GM21717 (cell line): Measurements from ENCODE around the gene KCNN4.
"Not testable (repeated sequence)": the region's sequence is repeated elsewhere in the genome, so short reads cannot be mapped to it uniquely, and the experiment has no call there.

Experiments
- ATAC-seq: cut with Tn5 transposase; IDR thresholded peaks from one replicate; pipeline ENCODE4 v1.9.1; 2021; ENCODE audit warnings: mild to moderate bottlenecking, moderate library complexity; ENCODE audit not compliant: unreplicated experiment

KCNN4 gene

DNA sequence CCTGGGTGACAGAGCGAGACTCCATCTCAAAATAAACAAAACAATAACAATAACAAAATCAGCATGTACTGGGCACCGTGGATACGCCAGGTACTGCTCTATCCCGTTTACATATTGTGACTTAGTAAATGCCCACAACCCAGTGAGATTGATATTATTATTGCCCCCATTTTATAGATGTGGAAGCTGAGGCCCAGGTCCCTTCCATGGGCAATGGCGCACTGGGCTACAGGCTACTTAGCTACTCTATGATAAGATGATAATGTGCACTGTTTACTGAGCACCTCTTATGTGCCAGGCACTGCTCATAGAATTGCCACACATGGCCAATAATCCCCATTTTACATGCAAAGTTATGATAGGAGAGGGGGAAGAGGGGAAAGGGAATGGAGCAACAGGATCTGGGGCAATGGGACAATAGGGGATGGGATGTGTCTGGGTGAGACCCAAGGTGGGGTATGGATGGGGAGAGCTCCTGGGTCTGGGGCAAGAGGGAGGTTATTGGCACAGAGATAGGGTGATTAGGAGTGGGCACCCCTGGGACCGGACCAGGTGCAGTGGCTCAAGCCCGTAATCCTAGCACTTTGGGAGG, 5.4 kb downstream of the KCNN4 start:
- ATAC-seq, result no peak

DNA sequence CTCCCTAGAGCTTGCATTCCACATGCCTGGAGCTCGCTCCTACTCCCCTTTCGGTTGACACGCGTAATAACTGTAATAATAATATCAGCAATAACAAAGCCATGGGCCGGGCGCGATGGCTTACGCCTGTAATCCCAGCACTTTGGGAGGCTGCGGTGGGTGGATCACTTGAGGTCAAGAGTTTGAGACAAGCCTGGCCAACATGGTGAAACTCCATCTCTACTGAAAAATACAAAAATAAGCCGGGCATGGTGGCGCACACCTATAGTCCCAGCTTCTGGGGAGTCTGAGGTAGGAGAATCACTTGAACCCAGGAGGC, 5.9 kb downstream of the KCNN4 start:
- not testable (repeated sequence) for ATAC-seq

DNA sequence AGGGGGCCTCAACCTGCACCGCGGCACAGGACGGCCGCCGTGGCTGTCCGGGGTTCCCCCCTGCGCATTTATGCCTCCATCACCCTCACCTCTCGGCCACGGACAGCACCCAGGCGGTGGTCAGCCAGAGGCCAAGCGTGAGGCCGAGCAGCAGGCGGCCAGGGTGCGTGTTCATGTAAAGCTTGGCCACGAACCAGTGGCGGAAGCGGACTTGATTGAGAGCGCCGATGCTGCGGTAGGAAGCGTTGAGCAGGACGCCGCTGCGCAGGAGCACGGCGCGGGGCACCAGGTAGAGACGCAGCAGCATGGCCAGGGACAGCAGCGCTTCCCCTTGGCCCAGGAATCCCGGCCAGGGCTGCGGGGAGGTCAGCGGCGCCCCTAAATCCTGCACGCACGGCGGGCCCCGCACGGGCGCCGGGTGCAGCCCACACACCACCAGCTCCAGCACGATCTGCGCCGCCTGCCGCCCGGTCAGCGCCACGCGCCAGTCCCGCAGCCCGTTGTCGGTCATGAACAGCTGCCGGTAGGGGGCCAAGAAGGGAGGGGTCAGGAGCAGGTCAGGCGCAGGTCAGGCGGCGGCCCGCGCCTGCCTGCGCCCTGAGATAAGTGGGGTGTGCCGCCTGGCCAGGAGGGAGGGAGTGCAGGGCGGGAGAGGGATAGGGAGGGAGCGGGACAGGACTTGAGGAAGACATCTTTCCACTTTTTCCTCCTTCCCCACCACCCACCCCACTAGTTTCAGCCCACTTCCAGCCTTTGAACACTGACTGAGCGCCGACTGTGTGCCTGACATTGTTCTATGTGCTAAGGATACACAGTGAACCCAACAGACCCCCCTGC, 6.5 kb downstream of the KCNN4 start:
- ATAC-seq, result no peak

DNA sequence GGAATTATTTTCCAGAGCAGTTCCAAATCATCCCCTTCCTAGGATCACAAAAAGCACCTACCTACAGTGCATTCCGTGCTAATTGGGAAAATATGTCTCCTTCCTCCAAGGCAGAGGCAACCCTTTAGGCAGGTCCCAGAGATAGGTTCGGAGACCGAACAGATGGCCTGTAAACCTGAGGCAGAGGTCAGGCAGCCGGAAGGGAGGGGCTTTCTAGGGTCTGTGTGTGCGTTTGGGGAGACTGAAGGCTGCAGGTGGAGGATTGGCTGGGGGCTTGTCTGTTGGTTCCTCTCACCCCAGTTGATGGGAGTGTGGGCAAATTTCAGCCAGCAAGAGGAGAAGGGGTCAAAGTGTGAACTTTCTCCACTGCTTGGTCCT, 7.1 kb downstream of the KCNN4 start:
- ATAC-seq, result no peak

DNA sequence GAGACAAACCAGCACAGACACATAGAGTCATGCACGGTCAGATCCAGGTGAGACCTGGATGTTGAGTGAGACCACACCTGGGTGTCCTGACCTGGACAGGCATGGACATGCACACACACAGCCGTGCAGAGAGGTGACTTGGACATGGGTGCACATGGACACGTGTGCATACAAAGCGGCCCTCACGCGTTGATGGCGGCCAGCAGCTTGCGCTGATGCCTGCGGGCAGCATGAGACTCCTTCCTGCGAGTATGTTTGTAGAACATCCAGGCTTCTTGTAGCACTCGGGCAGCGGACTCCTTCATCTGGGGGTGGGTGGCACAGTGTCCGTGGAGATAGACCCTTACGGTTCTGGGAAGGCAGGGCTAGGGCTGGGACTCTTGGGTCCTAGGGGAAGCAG, 11.5 kb downstream of the KCNN4 start:
- ATAC-seq, result no peak

DNA sequence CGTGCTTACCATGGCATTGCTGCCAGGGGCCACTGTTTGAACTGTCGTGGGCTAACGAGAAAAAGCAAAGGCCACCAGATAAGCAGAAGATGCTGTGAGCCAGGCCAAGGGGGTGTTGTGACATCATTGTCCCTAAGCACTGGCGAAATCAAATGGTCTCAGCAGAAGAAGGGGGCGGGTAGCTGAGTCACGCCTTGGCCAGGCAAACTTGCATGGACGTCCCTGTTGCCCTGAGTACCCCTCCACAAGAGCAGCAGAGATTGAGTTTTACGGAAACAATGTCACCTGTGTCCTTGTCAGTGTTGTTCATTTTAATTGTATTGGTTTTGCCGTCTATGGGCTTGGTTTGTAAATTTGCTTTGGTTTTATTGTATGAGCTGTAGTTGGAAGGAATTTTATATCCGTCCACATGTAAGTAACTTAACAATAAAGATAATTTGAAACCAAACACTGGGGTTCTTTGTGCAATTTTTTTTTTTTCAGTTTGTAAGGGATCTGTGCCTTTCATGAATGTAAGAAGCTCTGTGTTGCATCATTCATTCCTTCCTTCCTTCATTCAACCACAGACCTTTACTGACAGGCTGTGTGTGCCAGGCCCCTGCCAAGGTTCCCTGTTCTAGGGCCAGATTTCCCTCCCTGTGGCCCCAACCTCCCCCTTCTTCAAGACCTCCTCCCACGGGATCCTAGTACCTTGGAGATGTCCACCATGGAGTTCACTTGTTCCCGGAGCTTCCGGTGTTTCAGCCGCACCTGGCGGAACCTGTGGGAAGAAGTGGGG, 12.3 kb downstream of the KCNN4 start:
- no peak for ATAC-seq

DNA sequence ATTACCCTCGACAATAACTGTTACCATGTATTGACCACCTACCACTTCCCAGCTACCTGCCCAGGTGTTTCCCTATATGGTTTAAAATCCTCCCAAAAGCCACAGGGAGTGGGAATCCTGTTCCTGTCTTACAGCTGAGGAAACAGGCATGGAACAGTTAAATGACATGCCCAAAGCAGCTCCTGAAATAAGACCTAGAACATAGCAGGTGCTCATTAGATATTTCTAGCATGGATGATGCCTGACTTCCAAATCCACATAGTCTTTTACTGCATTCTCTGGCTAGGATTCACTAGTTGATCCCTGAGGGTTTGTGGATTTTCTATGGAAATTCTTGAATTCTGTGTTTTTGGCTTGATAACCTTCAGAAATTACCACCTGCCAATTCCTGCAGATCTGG, 13.0 kb downstream of the KCNN4 start:
- no peak for ATAC-seq

DNA sequence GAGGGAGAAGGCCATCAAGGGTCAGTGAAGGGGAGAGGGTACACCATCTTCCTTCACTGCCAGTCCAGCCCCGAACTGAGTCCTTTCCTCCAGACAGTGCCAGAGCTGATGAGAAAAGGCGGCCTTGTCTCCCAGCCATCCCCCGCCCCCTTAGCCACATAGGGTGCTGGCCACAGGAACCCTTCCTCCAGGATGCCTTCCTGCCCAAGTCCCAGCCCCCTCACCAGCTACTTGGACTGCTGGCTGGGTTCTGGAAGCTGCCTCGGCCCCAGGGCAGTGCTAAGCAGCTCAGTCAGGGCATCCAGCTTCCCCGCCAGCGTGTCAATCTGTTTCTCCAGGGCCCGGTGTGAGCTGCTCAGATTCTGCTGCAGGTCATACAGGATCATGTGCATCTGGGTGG, 13.5 kb downstream of the KCNN4 start:
- ATAC-seq, result no peak

DNA sequence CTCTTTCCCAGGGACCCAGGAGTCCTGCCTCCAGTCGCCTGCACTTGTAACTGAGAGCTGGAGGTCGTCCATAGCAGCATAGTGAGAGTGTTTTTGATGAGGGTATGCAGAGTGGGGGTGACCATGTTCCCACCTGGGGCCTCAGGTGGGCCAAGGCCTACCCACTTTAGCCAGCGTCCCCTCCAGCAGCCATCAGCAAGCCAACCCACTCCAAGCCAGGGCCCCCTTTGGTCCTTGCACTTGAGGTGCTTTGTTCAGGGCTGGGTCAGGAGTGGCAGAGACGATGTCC, 14.1 kb downstream of the KCNN4 start:
- ATAC-seq, result no peak

DNA sequence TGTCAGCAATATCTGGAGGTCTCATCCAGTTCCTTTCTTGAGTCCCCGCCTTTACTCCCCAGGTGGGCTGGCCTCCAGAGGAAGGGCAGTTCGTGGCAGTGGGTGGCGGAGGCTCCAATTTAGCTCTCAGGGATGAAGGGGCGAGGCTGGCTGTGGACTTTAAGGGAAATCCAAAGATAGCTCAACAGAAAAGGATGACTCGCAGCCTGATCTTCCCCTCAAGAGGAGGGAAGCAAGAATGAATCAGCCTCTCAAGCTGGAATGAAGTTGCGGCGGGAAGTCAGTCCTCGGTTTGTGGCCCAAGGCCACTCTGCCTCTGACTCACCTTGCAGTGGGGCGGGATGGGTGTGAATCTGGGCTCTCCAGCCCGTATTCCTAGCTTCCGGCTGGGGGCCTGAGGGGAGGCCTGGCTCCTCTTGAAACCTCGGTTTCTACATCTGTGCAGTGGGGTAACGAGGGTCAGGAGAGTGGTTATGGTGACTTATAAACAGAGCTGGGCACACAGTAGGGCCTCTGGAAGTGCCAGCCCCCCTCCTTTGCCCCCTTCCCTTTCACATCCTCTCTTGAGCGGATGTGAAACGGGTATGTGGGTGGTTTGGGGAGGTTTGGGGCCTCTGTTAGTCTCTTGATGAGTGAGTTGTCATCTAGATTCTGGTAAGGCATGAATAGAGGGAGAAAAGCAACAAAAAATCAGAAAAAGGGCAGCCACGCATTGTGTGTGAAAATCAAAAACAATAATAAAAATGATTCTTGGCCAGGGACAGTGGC, 15.5 kb downstream of the KCNN4 start:
- peak; percentile 50 for ATAC-seq

DNA sequence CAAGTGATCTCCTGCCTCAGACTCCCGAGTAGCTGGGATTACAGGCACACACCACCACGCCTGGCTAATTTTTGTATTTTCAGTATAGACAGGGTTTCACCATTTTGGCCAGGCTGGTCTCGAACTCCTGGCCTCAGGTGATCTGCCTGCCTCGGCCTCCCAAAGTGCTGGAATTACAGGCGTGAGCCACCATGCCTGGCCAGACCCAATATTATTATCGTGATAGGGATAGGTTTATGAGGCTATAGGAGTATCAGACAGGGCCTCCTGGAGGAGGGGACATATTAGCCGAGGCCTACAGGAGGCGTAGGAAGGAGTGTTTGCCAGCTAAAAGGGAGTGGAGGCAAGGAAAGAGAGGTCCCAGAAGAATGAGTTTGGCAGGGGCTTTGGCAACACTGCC, 16.1 kb downstream of the KCNN4 start:
- not testable (repeated sequence) for ATAC-seq

DNA sequence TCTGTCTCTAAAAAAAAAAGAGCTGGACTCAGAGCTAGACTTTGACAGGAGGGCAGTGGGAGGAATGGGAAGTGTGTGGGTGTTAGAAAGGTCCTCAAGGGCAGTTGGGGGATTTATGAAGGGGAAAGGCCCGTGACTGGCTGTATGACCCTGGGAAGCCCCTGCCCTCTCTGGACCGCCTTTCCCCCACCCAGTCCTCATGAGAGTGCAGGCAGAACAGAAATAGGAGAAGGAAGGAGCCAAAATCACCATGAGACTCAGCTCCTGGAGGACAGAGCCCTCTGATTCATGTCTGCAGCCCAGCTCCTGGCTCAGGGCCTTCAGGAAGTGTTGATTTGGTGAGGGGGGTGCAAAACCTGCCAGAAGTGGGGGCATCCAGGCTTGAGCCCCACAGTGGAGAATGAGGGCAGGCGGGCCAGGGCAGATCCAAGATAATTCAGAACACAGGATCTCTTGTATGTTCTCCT, 17.3 kb downstream of the KCNN4 start:
- no peak for ATAC-seq

DNA sequence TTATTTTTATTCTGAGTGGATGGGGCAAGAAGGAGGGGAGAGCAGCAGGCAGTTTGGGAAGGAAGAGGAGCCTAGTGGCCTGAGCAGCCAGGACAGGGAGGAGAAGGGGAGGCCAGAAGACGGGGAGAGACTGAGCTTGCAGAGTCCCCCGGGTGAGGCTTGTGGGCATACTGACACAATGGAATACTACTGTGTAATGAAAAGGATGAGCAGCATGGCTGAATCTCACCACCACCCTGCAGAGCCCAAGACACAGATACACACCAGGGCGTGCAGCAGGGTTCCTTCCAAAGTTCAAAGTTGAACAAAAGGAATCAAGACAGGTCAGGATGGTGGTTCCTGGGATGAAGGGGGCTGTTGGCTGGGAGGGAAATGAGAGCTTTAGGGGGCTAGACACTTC, 18.0 kb downstream of the KCNN4 start:
- no peak for ATAC-seq

DNA sequence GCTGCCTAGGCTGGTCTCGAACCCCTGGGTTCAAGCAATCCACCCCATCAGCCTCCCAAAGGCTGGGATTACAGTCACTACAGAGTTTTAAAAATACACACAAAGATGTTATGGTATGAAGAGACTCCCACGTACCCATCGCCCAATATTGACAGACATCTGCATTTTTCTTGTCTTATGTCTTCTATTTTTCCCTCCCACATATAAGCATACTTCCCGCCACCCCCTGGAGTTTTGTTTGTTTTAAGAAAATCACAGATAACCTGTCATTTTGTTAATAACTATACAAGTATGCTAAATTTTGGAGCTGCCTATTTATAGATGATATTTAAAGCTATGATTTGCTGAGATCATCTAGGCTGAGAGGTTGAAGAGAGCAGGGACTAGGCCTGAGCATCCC, 19.8 kb downstream of the KCNN4 start:
- no peak for ATAC-seq

DNA sequence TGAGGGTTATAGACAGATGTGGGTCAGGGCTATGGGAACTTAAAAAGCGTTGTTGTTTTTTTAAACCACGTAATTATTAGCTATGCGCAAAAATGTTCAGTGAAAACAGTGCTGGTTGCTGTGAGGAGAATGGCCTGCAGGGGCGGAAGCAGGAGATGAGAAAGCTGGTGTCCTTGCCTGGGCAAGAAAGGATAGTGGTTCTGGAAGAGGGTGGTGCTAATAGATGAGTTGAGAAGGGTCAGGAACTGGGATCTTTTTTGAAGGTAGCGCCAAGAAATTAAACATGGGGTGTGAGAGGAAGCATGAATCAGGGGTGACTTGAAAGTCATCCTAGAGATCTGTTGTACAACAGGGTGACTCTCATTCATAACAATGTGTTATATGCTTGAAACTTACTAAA, 21.3 kb downstream of the KCNN4 start:
- ATAC-seq, result no peak

DNA sequence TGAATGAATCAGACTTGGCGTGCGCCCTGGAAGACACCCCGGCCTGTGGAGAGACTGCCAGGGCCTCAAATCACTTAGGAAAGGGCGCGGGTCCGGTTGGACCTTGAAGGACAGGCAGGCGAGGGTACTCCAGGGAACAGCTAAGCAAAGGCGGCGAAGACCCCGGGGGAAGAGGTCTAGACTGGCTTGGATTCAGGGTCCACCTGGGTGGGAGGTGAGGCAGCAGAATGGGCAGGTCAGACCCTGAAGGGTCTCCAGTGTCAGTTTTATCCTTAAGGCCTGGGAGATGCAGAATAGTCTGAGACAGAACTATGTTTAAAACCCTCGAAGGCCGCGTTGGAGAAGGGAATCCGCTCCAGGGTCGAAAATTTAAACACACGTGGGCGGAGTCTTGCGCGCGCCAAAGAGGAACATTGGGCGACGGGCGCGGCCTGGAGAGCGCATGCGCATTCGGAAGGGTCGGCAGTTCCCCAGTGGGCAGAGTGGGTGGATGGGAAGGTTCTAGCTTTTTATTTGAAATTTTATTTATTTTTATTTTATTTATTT, 25.4 kb downstream of the KCNN4 start:
- peak; percentile 23 for ATAC-seq

DNA sequence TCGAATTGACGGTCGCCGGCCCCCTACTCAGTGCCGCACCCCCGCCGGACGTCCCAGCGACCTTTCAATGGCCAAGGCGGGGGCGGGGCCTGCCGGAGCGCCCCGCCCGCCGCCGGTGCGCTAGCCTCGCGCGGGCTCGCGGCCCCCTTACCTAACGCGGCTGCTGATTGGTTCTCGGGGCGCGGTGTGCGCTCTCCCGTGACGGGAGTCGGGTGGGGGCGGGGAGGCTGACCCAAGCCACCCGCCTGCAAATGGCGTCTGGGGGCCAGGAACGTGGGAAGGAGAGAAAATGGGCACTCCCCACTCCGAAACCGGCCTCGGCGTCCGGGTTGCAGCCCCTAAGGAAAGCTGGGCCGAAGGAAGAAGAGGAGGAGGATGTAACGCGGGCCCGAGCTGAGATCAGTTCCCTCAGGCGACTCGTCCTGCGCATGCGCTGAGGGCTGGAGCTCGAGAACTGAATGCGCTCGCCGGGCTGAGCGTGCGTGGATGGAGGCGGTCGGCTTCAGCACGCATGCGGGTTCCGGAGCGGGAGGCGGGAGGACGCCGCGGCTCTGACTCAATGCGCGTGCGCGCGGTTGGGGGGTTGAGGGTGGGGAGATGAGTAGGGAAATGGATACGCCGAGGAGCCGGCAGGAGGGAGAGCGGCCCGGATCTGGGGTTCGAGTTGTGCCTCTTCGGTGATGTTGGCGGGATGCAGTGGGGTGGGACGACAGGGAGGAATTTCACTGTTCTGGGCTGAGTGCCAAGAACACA, 26.1 kb downstream of the KCNN4 start, which contains the start of gene SMG9:
SMG9 (minus strand) TSS at position 460 of the 753 bp plus-strand sequence. CDS start 4,221 bp downstream, outside the sequence.
- peak; percentile 43 for ATAC-seq

DNA sequence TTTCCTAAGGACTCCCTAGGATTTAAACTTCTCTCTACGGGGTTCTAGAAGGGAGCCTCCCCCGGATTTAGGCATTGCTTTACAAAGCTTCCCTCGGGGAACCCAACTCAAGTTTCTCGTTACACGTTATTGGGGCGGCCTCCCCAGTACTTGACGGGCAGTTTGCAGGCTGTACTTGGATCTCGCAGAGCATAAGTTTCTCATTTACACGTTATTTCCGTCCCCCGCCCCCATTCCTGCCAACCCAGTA, 26.6 kb downstream of the KCNN4 start:
- no peak for ATAC-seq

DNA sequence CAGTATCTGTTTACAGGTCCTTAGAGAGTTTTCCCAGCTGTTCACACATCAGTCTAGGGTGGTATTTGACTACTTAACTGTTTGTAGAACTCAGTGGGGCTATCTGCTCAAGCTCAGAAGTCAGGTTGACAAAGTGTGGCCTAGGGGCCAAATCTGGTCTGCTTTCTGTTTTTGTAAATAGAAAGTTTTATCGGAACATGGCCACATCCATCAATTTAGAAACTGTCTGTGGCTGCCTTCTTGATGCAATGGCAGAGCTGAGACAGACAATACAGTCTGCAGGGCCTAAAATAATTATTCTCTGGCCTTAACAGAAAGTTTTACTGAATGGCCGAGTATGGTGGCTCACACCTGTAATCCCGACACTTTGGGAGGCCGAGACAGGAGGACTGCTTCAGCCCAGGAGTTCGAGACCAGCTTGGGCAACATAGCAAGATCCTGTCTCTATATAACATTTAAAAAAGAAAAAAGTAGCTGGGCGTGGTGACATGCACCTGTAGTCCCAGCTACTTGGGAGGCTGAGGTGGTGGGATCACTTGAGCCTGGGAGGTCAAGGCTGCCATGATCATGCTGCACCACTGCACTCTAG, 28.4 kb downstream of the KCNN4 start:
- no peak for ATAC-seq
